Measurements from ENCODE around the gene RAB3B.
A peak's percentile ranks its signal among the peaks of the same experiment; 100 is the strongest.

The RAB3B gene

GRCh38 chr1:51990478-51990965, at the start of gene RAB3B:
RAB3B (minus strand) TSS chr1:51990700; CDS start chr1:51977117, 13,583 bp downstream.
- peaks cover 3% of the 10 kb centered on the region for H3K4me1 ChIP-seq (ENCODE audit: low read length)
- H3K79me2 ChIP-seq (ENCODE audit: low read length), result no peaks in the 10 kb centered on the region
- TF ChIP-seq CTCF (IDR thresholded peaks at IDR 0.05; ENCODE audit: low read depth, low read length) (no peak), EZH2phosphoT487 (IDR thresholded peaks at IDR 0.05; ENCODE audit: low read depth) (no peak)
- H3K9me3 ChIP-seq (ENCODE audit: insufficient read depth, low read length), result no peaks in the 10 kb centered on the region
- no peaks in the 10 kb centered on the region for H4K20me1 ChIP-seq (ENCODE audit: insufficient read depth, low read length)
- no peak within 1 kb of the TSS for H3K9ac ChIP-seq (ENCODE audit: low read length)
- no peak within 1 kb of the TSS for H3K27ac ChIP-seq (ENCODE audit: low read length)
- no peak within 1 kb of the TSS for H2AFZ ChIP-seq (ENCODE audit: low read depth, low read length)
- peak within 1 kb of the TSS; percentile 72 for H3K4me3 ChIP-seq (ENCODE audit: low read length)
- peak within 1 kb of the TSS; percentile 48 for H3K4me2 ChIP-seq (ENCODE audit: low read length)
- H3K36me3 ChIP-seq (replicated peaks; ENCODE audit: low read depth, low read length), result no peaks in the 10 kb centered on the region
- H3K27me3 ChIP-seq (ENCODE audit: low read depth, low read length), result peaks cover 4% of the 10 kb centered on the region; the same call in 1 of the 2 replicates

- Histone ChIP-seq H2AFZ (ENCODE audit: low read depth, low read length) (no peak overlapping the region), H3K36me3 (replicated peaks; ENCODE audit: low read depth, low read length) (peaks cover 6% of the 10 kb centered on the region), H3K4me2 (ENCODE audit: low read length) (no peak overlapping the region), H3K9me3 (ENCODE audit: insufficient read depth, low read length) (no peaks in the 10 kb centered on the region), H3K4me1 (ENCODE audit: low read length) (peaks cover 5% of the 10 kb centered on the region), H3K27me3 (ENCODE audit: low read depth, low read length) (no peaks in the 10 kb centered on the region), H3K79me2 (ENCODE audit: low read length) (peaks cover 7% of the 10 kb centered on the region), H3K4me3 (ENCODE audit: low read length) (no peak overlapping the region), H3K27ac (ENCODE audit: low read length) (no peak overlapping the region), H3K9ac (ENCODE audit: low read length) (no peak overlapping the region), H4K20me1 (ENCODE audit: insufficient read depth, low read length) (no peaks in the 10 kb centered on the region)
- TF ChIP-seq EZH2phosphoT487 (IDR thresholded peaks at IDR 0.05; ENCODE audit: low read depth) (no peak), CTCF (IDR thresholded peaks at IDR 0.05; ENCODE audit: low read depth, low read length) (no peak)
These were observed 47.4 kb upstream of the RAB3B start for GRCh38 chr1:52037909-52038308.

- Histone ChIP-seq H3K79me2 (ENCODE audit: low read length) (peaks cover 12% of the 10 kb centered on the region), H3K4me2 (ENCODE audit: low read length) (no peak overlapping the region), H2AFZ (ENCODE audit: low read depth, low read length) (no peak overlapping the region), H3K4me3 (ENCODE audit: low read length) (no peak overlapping the region), H3K9me3 (ENCODE audit: insufficient read depth, low read length) (no peaks in the 10 kb centered on the region), H3K4me1 (ENCODE audit: low read length) (peaks cover 6% of the 10 kb centered on the region), H3K27ac (ENCODE audit: low read length) (no peak overlapping the region), H3K36me3 (replicated peaks; ENCODE audit: low read depth, low read length) (peaks cover 6% of the 10 kb centered on the region), H4K20me1 (ENCODE audit: insufficient read depth, low read length) (peaks cover under 1% of the 10 kb centered on the region; the same call in 1 of the 2 replicates), H3K27me3 (ENCODE audit: low read depth, low read length) (no peaks in the 10 kb centered on the region), H3K9ac (ENCODE audit: low read length) (no peak overlapping the region)
- TF ChIP-seq CTCF (IDR thresholded peaks at IDR 0.05; ENCODE audit: low read depth, low read length) (no peak), EZH2phosphoT487 (IDR thresholded peaks at IDR 0.05; ENCODE audit: low read depth) (no peak)
These were observed 46.9 kb upstream of the RAB3B start for GRCh38 chr1:52037402-52037814.

GRCh38 chr1:52034050-52034384, 43.5 kb upstream of the RAB3B start:
- Histone ChIP-seq H3K27me3 (ENCODE audit: low read depth, low read length) (no peaks in the 10 kb centered on the region), H3K27ac (ENCODE audit: low read length) (0 out of 2 replicates have a peak overlapping the region, but pooled peaks have one; percentile 18), H4K20me1 (ENCODE audit: insufficient read depth, low read length) (peaks cover 9% of the 10 kb centered on the region), H3K9ac (ENCODE audit: low read length) (0 out of 2 replicates have a peak overlapping the region, but pooled peaks have one; percentile 80), H3K79me2 (ENCODE audit: low read length) (peaks cover 27% of the 10 kb centered on the region), H3K4me3 (ENCODE audit: low read length) (peak overlapping the region; percentile 91), H2AFZ (ENCODE audit: low read depth, low read length) (peak overlapping the region; percentile 60; the same call in 1 of the 2 replicates), H3K4me2 (ENCODE audit: low read length) (peak overlapping the region; percentile 80), H3K4me1 (ENCODE audit: low read length) (peaks cover 16% of the 10 kb centered on the region), H3K9me3 (ENCODE audit: insufficient read depth, low read length) (no peaks in the 10 kb centered on the region), H3K36me3 (replicated peaks; ENCODE audit: low read depth, low read length) (peaks cover 7% of the 10 kb centered on the region)
- TF ChIP-seq EZH2phosphoT487 (IDR thresholded peaks at IDR 0.05; ENCODE audit: low read depth) (no peak), CTCF (IDR thresholded peaks at IDR 0.05; ENCODE audit: low read depth, low read length) (no peak)

Measured in OCI-LY3 (cell line).